Thyroid gland (tissue), 4 donors: Measurements from ENCODE around the gene NR1H2. TPM values are rescaled to one million over a fixed set of nuclear protein-coding genes. Genes with fewer than 3 reads are reported as not detected.
A peak's percentile ranks its signal among the peaks of the same experiment; 100 is the strongest.

Experiments used
- DNase-seq, 2 donors: peaks; one replicate each; pipeline ENCODE4 v3.0.0-alpha.2; 2019
- H3K27ac ChIP-seq, 3 donors: fragments of 200-600 bp; sonication (generic); 1 replicate in 2 of 3; 2 replicates in 1 of 3; pipeline ENCODE4 v1.5.1; 2016 to 2019; ENCODE audit warnings: mild to moderate bottlenecking in 1 of 3, moderate library complexity in 1 of 3
- H3K27me3 ChIP-seq: fragments of 200-600 bp; sonication (generic); one replicate; pipeline ENCODE4 v1.5.1; 2019
- H3K36me3 ChIP-seq, 2 donors: fragments of 200-600 bp; sonication (generic); one replicate each; pipeline ENCODE4 v1.5.1; 2016 to 2019
- H3K4me1 ChIP-seq, 2 donors: fragments of 200-600 bp; sonication (generic); one replicate each; pipeline ENCODE4 v1.5.1; 2017 to 2019
- H3K4me3 ChIP-seq, 3 donors: fragments of 200-600 bp; sonication (generic); replicated peaks in 1 of 3; 1 replicate in 2 of 3; 2 replicates in 1 of 3; pipeline ENCODE4 v1.5.1; 2016; ENCODE audit warnings: mild to moderate bottlenecking in 1 of 3
- H3K9me3 ChIP-seq: fragments of 200-600 bp; sonication (generic); one replicate; pipeline ENCODE4 v1.5.1; 2017
- POLR2A ChIP-seq, 2 donors: fragments of 450-650 bp; IDR thresholded peaks; one replicate each; pipeline ENCODE4 v1.6.1; 2017; ENCODE audit warnings: antibody characterized with exemption in 2 of 2, mild to moderate bottlenecking in 2 of 2, moderate library complexity in 1 of 2
- WGBS, 2 donors: methylation state at CpG; one replicate each; pipeline ENCODE4 v1.1.5; 2017; 5-methylcytosine and 5-hydroxymethylcytosine counted together
- intact Hi-C: fragments of 100-400 bp; cut with DNase I; formaldehyde crosslinking; loops from one replicate; pipeline ENCODE4 v1.15.1; 2023
- total RNA-seq, 4 donors: library from RNA; depleted of rRNA; stranded (reverse); fragments of >200 nt; gene quantifications; one replicate each; pipeline ENCODE4 v1.2.3, GENCODE V29; 2016
- TF ChIP-seq, protein P1 (sequence below), 6 experiments: fragments of 200-600 bp in 3 of 6; fragments of 450-650 bp in 3 of 6; sonication (generic) in 3 of 6; IDR thresholded peaks; one replicate each; pipeline ENCODE4 v1.5.1; 2016 to 2019; ENCODE audit warnings: antibody characterized with exemption in 6 of 6, mild to moderate bottlenecking in 2 of 6, inconsistent platforms in 1 of 6, moderate library complexity in 1 of 6

NR1H2 gene
- total RNA-seq, 4 donors from 2014 or later: 76.4 to 114 (median 100) TPM

DNA sequence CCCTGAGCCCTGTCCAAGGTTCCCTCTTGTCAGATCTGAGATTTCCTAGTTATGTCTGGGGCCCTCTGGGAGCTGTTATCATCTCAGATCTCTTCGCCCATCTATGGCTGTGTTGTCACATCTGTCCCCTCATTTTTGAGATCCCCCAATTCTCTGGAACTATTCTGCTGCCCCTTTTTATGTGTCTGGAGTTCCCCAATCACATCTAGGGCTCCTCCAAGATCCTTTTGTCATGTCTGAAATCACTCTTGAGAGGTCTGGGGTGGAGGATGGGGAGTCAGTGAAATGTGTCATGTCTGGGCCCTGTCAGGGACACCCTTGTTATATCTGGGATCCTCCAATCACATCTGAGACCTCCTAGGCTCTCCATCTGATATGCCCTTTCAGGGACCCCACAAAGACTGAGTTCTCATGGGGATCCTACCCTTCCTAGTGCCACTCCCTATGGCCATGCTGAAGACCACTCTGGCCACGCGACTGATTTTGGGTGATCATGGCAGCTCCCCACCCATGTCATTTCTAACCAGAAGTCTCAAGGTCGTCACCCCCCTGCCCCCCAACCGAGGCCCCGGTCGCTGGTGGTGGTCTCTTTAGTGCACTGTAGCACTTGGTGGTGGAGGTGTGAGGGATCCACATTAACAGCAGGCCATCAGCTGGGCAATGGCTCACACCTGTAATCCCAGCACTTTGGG, 52.7 kb downstream of the NR1H2 start:
- Histone ChIP-seq H3K36me3 (no peaks in the 10 kb centered on the region), H3K4me3 (no peak overlapping the region), H3K27ac (no peak overlapping the region), H3K4me1 (peaks cover 14 to 22% of the 10 kb centered on the region in 2 donors), H3K27me3 (no peaks in the 10 kb centered on the region), H3K9me3 (no peaks in the 10 kb centered on the region)
- no peak for DNase-seq
- no peak for TF ChIP-seq POLR2A (IDR thresholded peaks at IDR 0.05)
- TF ChIP-seq, protein P1, sequence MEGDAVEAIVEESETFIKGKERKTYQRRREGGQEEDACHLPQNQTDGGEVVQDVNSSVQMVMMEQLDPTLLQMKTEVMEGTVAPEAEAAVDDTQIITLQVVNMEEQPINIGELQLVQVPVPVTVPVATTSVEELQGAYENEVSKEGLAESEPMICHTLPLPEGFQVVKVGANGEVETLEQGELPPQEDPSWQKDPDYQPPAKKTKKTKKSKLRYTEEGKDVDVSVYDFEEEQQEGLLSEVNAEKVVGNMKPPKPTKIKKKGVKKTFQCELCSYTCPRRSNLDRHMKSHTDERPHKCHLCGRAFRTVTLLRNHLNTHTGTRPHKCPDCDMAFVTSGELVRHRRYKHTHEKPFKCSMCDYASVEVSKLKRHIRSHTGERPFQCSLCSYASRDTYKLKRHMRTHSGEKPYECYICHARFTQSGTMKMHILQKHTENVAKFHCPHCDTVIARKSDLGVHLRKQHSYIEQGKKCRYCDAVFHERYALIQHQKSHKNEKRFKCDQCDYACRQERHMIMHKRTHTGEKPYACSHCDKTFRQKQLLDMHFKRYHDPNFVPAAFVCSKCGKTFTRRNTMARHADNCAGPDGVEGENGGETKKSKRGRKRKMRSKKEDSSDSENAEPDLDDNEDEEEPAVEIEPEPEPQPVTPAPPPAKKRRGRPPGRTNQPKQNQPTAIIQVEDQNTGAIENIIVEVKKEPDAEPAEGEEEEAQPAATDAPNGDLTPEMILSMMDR (IDR thresholded peaks at IDR 0.05): no peak
- 83 to 87% methylated on average over 7 of the region's 7 CpGs for WGBS, 2 donors
- intact Hi-C loops: no loop called here

DNA sequence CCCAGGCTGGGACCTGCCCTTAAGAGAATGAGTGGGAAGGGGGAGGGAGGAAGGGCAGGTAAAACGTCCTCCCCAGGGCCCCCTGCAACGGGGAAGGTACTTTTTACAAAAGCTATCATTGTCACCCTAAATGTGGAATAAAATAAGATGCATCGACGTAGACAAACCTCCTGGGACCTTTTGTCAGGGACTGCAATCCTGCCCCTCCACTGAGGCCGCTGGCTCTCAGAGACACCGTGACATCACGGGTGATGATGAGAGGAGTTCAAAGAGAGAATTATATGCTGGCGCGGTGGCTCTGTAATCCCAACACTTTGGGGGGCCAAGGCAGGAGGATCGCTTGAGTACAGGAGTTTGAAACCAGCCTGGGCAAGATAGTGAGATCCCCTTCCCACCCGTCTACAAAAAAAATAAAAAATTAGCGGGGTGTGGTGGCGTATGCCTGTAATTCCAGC, 54.7 kb downstream of the NR1H2 start:
- WGBS, 2 donors: 33 to 45% methylated on average over 13 of the region's 13 CpGs
- Histone ChIP-seq H3K4me1 (peaks cover 14 to 22% of the 10 kb centered on the region in 2 donors), H3K4me3 (no peak overlapping the region), H3K27me3 (no peaks in the 10 kb centered on the region), H3K36me3 (no peaks in the 10 kb centered on the region), H3K9me3 (no peaks in the 10 kb centered on the region), H3K27ac (no peak overlapping the region)
- intact Hi-C loops: no loop called here
- no peak for DNase-seq
- TF ChIP-seq, protein P1 (IDR thresholded peaks at IDR 0.05): no peak
- TF ChIP-seq POLR2A (IDR thresholded peaks at IDR 0.05): no peak

DNA sequence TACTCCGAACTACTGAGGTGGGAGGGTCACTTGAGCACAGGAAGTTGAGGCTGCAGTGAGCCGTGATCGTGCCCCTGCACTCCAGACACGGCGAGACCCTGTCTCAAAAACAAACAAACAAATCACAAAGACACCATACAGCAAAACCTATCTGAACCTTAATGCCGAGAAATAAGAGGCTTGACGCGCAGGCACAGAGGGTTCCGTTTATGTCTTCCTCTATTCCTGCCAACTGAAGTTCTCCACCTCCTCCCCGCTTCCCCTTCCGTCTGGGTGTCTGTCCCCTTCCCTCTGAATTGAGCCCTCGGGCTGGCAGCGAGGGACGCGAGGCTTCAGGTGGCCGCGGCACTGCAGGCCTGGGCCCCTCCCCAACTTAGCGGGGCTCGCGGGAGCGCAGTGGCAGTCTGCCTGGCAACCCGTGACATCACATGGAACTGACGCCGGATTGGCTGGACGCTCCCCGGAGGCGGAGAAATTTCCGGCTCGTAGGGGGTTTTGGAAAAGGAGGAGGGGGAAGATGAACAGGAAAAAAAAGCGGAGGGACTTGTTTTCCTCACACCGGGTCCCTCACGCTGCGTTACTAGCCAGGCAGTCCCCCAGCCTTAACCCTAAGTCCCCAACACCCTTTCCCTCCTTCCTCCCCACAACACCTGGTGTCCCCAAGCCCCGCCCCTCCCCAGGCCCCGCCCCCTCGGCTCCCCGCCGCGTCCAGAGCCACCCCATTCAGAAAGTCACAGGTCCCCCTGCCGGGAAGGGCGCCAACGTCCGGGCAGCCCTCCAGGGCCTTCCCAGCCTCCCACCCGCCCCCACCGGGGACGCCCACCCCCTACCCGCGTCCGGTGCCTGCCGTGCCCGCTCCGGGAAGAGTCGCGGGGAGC, 55.3 kb downstream of the NR1H2 start:
- Histone ChIP-seq H3K4me1 (peaks cover 14 to 22% of the 10 kb centered on the region in 2 donors), H3K9me3 (no peaks in the 10 kb centered on the region), H3K27me3 (no peaks in the 10 kb centered on the region), H3K27ac (peak overlapping the region in 1 of 3 donors; percentile 20), H3K36me3 (no peaks in the 10 kb centered on the region), H3K4me3 (peak overlapping the region in 2 of 3 donors; percentile 58 to 64)
- intact Hi-C loops: no loop called here
- TF ChIP-seq POLR2A (IDR thresholded peaks at IDR 0.05): no peak
- TF ChIP-seq, protein P1 (IDR thresholded peaks at IDR 0.05): no peak
- peak; percentile 80 to 81 for DNase-seq
- 2 to 3% methylated on average over 22 to 32 of the region's 54 CpGs for WGBS, 2 donors

DNA sequence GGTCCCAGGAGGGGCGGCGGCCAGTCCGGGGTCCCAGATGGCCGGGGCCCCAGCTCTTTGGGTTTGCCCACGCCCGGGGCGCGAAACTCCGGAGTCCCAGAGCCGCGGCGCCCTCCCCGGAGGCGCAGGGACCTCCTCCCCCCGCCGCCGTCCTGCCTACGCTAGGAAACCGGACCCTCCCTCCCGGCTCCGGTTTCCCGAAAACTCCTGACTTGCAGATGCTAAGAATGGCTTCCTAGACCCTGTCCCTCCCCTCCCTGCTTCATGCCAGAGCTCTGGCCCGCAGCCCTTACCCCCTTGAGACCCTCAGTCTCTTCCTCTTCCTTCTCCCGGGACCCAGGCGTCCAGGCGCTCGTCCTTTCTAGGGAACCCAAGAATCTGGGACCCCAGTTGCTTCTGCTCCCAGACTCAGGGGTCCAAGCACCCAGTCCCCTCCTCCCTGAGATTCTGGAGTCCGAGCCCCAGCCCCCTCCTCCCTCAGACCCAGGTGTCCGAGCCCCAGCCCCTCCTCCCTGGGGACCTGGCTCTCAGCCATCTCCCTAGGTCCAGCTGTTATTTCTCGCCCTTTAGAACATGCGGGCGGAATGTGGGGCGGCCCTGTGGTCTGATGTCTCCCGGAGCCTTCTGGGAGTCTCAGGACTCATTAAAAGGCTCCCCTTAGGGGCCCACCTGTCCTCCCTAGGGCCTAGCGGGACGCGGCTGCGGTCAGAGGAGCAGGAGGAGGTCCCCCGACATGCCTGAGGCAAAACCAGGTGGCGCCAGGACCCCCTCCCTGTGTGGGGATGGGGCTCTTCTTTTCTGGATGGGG, 56.2 kb downstream of the NR1H2 start, which contains the start of gene MYBPC2:
Gene MYBPC2, plus strand, starts transcription at position 672 of the 808 bp plus-strand sequence. Its CDS starts 62 bp downstream, at position 734.
- TF ChIP-seq, protein P1 (IDR thresholded peaks at IDR 0.05): no peak
- TF ChIP-seq POLR2A (IDR thresholded peaks at IDR 0.05): no peak
- WGBS, 2 donors: 1 to 10% methylated on average over 17 to 20 of the region's 40 CpGs
- peak within 1 kb of the TSS in 2 of 3 donors; percentile 58 to 64 for H3K4me3 ChIP-seq
- no peaks in the 10 kb centered on the region for H3K9me3 ChIP-seq
- no peaks in the 10 kb centered on the region for H3K36me3 ChIP-seq
- peak within 1 kb of the TSS in 1 of 3 donors; percentile 20 for H3K27ac ChIP-seq
- H3K27me3 ChIP-seq: no peaks in the 10 kb centered on the region
- H3K4me1 ChIP-seq: peaks cover 14 to 22% of the 10 kb centered on the region in 2 donors
- intact Hi-C loops: no loop called here
- DNase-seq: peak; percentile 22 to 41

Other genes with a start within 250 kb of the NR1H2 start
- not detected for gene IZUMO2, start 213.2 kb upstream of the NR1H2 start, total RNA-seq
- 100 to 1,000 TPM; 130 to 361 (median 183) TPM for gene MYH14, start 172.8 kb upstream of the NR1H2 start, total RNA-seq
- gene KCNC3, start 47.1 kb upstream of the NR1H2 start, total RNA-seq: 10 to 100 TPM in 3 of 4 donors, 1 to 10 TPM in 1; 5.9 to 32.8 (median 17.2) TPM
- 1 to 10 TPM in 2 of 4 donors, under 1 TPM in 2; 0.46 to 3.4 (median 1.5) TPM for gene NAPSA, start 10.8 kb upstream of the NR1H2 start, total RNA-seq
- gene POLD1, start 7.9 kb downstream of the NR1H2 start, total RNA-seq: 10 to 100 TPM; 12.9 to 27.5 (median 19.0) TPM
- gene SPIB, start 42.5 kb downstream of the NR1H2 start, total RNA-seq: not detected
- under 1 TPM in 1 of 4 donors, not detected in 3; 0.13 TPM for gene MYBPC2, start 56.4 kb downstream of the NR1H2 start, total RNA-seq
- 100 to 1,000 TPM; 139 to 250 (median 214) TPM for gene EMC10, start 100.0 kb downstream of the NR1H2 start, total RNA-seq
- 1 to 10 TPM; 1.4 to 8.1 (median 5.0) TPM for gene GARIN5A, start 100.4 kb downstream of the NR1H2 start, total RNA-seq
- gene JOSD2, start 134.7 kb downstream of the NR1H2 start, total RNA-seq: 10 to 100 TPM; 23.9 to 49.5 (median 41.3) TPM
- not detected for gene ASPDH, start 137.5 kb downstream of the NR1H2 start, total RNA-seq
- 1 to 10 TPM in 3 of 4 donors, under 1 TPM in 1; 0.59 to 3.0 (median 1.6) TPM for gene LRRC4B, start 192.0 kb downstream of the NR1H2 start, total RNA-seq